Brain microvascular endothelial cell (primary cell): ENCODE measurements around the gene KCTD8.

ENCODE experiments used
- DNase-seq: peaks from one replicate; pipeline ENCODE4 v3.0.0-alpha.2; 2020
- H3K27ac ChIP-seq: fragments of 250-450 bp; sonication (Bioruptor Pico); 2 replicates; pipeline ENCODE4 v1.5.1; 2020; ENCODE audit warnings: mild to moderate bottlenecking, moderate library complexity
- H3K27me3 ChIP-seq: fragments of 250-450 bp; sonication (Bioruptor Pico); replicated peaks from 2 replicates; pipeline ENCODE4 v1.5.1; 2020; ENCODE audit warnings: mild to moderate bottlenecking
- H3K36me3 ChIP-seq: fragments of 250-450 bp; sonication (Bioruptor Pico); replicated peaks from 2 replicates; pipeline ENCODE4 v1.5.1; 2020; ENCODE audit warnings: mild to moderate bottlenecking
- H3K4me3 ChIP-seq: 2 replicates; pipeline ENCODE4 v1.5.1; 2011; ENCODE audit warnings: low read depth, mild to moderate bottlenecking, control low read depth, low read length, moderate library complexity
- in situ Hi-C: cut with HindIII; loops from 2 replicates; pipeline ENCODE4 v1.10.0; 2017; ENCODE audit warnings: low sequenced_read_pairs, low pct_ligation_motif_present
- TF ChIP-seq, protein P1 (sequence below): IDR thresholded peaks from 2 replicates; pipeline ENCODE4 v1.5.1; 2011; ENCODE audit warnings: low read depth, mild to moderate bottlenecking, moderate library complexity, low read length, control low read depth, inconsistent platforms; ENCODE audit errors: missing control alignments

The KCTD8 gene

DNA sequence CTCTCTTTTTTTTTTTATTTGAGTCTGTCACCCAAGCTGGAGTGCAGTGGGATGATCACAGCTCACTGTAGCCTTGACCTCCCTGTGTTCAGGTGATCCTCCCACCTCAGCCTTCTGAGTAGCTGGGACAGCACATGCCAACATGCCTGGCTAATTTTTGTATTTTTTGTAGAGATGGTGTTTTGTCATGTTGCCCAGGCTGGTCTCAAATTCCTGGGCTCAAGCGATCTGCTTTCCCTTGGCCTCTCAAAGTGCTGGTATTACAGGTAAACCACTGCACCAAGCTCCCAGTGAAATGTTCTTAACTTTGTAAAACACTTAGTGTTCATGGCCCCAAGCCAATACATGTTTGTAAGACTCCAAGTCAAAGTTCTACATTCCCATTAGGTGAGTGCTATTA, 316.1 kb downstream of the KCTD8 start:
- Histone ChIP-seq H3K27ac (no peak overlapping the region), H3K27me3 (no peaks in the 10 kb centered on the region), H3K4me3 (no peak overlapping the region), H3K36me3 (no peaks in the 10 kb centered on the region)
- TF ChIP-seq, protein P1, sequence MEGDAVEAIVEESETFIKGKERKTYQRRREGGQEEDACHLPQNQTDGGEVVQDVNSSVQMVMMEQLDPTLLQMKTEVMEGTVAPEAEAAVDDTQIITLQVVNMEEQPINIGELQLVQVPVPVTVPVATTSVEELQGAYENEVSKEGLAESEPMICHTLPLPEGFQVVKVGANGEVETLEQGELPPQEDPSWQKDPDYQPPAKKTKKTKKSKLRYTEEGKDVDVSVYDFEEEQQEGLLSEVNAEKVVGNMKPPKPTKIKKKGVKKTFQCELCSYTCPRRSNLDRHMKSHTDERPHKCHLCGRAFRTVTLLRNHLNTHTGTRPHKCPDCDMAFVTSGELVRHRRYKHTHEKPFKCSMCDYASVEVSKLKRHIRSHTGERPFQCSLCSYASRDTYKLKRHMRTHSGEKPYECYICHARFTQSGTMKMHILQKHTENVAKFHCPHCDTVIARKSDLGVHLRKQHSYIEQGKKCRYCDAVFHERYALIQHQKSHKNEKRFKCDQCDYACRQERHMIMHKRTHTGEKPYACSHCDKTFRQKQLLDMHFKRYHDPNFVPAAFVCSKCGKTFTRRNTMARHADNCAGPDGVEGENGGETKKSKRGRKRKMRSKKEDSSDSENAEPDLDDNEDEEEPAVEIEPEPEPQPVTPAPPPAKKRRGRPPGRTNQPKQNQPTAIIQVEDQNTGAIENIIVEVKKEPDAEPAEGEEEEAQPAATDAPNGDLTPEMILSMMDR = no peak
- in situ Hi-C loops = no loop called here
- DNase-seq = no peak
